ENCODE results near the gene KIF26B.
"Not testable (repeated sequence)": the region's sequence is repeated elsewhere in the genome, so short reads cannot be mapped to it uniquely, and the experiment has no call there.

The KIF26B gene

DNA sequence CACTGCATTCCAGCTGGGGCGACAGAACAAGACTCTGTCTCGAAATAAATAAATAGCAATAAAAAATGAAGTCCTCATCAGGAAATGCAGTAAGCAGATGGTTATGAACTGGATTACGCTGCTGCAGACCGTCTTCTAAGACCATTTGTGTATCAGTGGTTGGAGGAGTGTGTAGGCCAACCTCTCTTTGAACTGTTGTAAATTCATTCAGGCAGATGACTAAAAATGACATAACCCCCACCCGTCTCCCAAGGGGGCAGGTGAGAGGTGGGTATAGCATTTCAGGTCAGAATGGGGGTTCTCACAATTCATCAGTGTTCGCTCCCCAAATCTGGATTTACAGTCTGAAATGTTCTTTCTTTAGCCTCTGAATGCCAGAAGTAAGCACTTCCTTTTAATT lies 177.3 kb downstream of the KIF26B start:
- no peaks in the 10 kb centered on the region for H3K27me3 ChIP-seq (ENCODE audit: insufficient read depth, insufficient read length)

DNA sequence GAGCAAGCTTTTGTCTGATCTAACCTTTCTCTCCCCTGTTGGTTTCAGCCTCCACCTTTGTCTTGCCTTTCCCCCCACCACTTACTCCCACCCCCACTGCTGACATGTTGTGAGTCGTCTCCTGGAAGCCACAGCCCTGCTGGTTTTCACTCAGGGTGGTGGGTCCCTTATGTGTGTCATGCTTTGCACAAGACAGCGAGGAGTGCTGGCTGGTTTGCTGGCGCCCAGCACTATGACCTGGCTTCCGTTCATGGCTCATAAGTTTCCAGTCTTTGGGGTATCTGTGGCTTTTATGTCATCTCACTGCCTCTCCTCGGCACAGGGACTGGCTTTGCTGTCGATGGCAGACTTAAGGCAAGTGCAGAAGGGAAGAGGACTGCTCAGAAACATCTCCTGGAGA lies 177.7 kb downstream of the KIF26B start:
- no peak for TF ChIP-seq YY1 (IDR thresholded peaks at IDR 0.05; ENCODE audit: insufficient read depth, insufficient read length)
- no peaks in the 10 kb centered on the region for H3K27me3 ChIP-seq (ENCODE audit: insufficient read depth, insufficient read length)
- no peak overlapping the region for H3K4me3 ChIP-seq (ENCODE audit: insufficient read length, low read depth)
- no peak overlapping the region for H3K9ac ChIP-seq (ENCODE audit: insufficient read length, low read depth)
- H3K4me1 ChIP-seq (ENCODE audit: insufficient read depth, insufficient read length): no peaks in the 10 kb centered on the region
- no peak for DNase-seq (ENCODE audit: low read depth, low spot score)
- no peaks in the 10 kb centered on the region for H3K36me3 ChIP-seq (ENCODE audit: insufficient read depth, insufficient read length, low read length)
- no peaks in the 10 kb centered on the region for H3K9me3 ChIP-seq (ENCODE audit: insufficient read depth, low read length)

More for the DNA sequence above, 177.3 kb downstream of the KIF26B start:
- no peak for DNase-seq (ENCODE audit: low read depth, low spot score)
- no peak for TF ChIP-seq SUZ12 (IDR thresholded peaks at IDR 0.05; ENCODE audit: extremely low read depth, insufficient read depth, insufficient read length)
- no peak for TF ChIP-seq YY1 (IDR thresholded peaks at IDR 0.05; ENCODE audit: insufficient read depth, insufficient read length)
- no peak for TF ChIP-seq ZNF274 (IDR thresholded peaks at IDR 0.05; ENCODE audit: low read depth, low read length)
- Histone ChIP-seq H3K9ac (ENCODE audit: insufficient read length, low read depth) (no peak overlapping the region), H3K4me3 (ENCODE audit: insufficient read length, low read depth) (no peak overlapping the region), H3K9me3 (ENCODE audit: insufficient read depth, low read length) (no peaks in the 10 kb centered on the region), H3K4me1 (ENCODE audit: insufficient read depth, insufficient read length) (no peaks in the 10 kb centered on the region), H3K36me3 (ENCODE audit: insufficient read depth, insufficient read length, low read length) (no peaks in the 10 kb centered on the region)

DNA sequence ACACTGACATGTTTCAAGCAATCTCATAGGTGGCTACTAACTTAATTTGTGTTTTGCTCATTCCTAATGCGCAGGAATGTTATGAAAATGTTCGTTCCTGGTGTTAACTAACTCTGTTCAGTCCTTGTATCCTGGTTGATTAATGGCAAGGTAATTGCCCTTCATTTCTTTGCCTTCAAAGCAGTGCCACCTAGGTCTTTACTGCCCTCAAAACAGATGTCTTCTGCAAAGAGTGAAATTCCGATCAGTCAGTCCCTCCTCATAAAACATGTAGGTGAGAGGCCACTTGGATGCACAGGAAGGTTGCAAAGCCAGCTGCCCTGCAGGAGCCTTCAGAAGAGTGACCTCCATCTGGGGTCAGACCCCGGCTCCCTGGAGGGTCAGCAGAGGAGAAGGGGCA lies 179.4 kb downstream of the KIF26B start:
- Histone ChIP-seq H3K9ac (ENCODE audit: insufficient read length, low read depth) (no peak overlapping the region), H3K9me3 (ENCODE audit: insufficient read depth, low read length) (no peaks in the 10 kb centered on the region)

DNA sequence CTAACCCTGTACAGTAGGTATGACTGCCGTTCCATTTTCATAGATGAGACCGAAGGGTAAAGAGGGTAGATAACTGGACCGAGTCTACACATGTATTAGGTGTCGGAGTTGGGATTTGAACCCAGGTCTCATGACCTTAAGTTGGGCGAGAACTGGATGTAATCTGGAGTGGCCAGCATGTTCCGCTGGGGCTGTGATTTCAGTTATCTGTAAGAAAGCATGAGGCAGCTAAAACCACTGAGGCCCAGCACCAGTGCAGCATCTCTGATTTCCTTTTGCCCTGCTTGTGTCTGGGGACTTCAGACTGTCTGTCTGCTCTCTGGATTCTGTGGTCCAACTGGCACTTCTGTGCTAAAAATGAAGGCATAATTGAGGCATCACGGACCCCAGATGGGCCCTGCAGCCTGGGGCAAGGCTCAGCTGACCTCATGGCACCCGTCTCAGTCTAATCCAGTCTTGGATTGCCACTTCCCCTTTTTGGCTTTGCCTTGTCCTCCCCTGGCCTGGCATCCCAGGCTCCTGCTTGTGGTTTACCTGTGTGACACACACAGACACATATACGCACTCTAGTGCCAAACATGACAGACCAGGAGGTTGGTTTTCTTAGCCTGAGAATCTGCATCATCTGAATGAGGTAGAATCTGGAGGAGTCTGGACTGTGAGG lies 180.2 kb downstream of the KIF26B start:
- no peak for DNase-seq (ENCODE audit: low read depth, low spot score)
- Histone ChIP-seq H3K27me3 (ENCODE audit: insufficient read depth, insufficient read length) (no peaks in the 10 kb centered on the region), H3K36me3 (ENCODE audit: insufficient read depth, insufficient read length, low read length) (no peaks in the 10 kb centered on the region), H3K4me3 (ENCODE audit: insufficient read length, low read depth) (no peak overlapping the region), H3K9ac (ENCODE audit: insufficient read length, low read depth) (no peak overlapping the region), H3K9me3 (ENCODE audit: insufficient read depth, low read length) (no peaks in the 10 kb centered on the region), H3K4me1 (ENCODE audit: insufficient read depth, insufficient read length) (no peaks in the 10 kb centered on the region)
- TF ChIP-seq ZNF274 (IDR thresholded peaks at IDR 0.05; ENCODE audit: low read depth, low read length) (no peak), SUZ12 (IDR thresholded peaks at IDR 0.05; ENCODE audit: extremely low read depth, insufficient read depth, insufficient read length) (no peak), YY1 (IDR thresholded peaks at IDR 0.05; ENCODE audit: insufficient read depth, insufficient read length) (no peak)

More for the DNA sequence above, 179.4 kb downstream of the KIF26B start:
- no peak for DNase-seq (ENCODE audit: low read depth, low spot score)
- Histone ChIP-seq H3K4me1 (ENCODE audit: insufficient read depth, insufficient read length) (no peaks in the 10 kb centered on the region), H3K27me3 (ENCODE audit: insufficient read depth, insufficient read length) (no peaks in the 10 kb centered on the region), H3K36me3 (ENCODE audit: insufficient read depth, insufficient read length, low read length) (no peaks in the 10 kb centered on the region), H3K4me3 (ENCODE audit: insufficient read length, low read depth) (no peak overlapping the region)
- TF ChIP-seq SUZ12 (IDR thresholded peaks at IDR 0.05; ENCODE audit: extremely low read depth, insufficient read depth, insufficient read length): no peak
- no peak for TF ChIP-seq YY1 (IDR thresholded peaks at IDR 0.05; ENCODE audit: insufficient read depth, insufficient read length)
- TF ChIP-seq ZNF274 (IDR thresholded peaks at IDR 0.05; ENCODE audit: low read depth, low read length): no peak

DNA sequence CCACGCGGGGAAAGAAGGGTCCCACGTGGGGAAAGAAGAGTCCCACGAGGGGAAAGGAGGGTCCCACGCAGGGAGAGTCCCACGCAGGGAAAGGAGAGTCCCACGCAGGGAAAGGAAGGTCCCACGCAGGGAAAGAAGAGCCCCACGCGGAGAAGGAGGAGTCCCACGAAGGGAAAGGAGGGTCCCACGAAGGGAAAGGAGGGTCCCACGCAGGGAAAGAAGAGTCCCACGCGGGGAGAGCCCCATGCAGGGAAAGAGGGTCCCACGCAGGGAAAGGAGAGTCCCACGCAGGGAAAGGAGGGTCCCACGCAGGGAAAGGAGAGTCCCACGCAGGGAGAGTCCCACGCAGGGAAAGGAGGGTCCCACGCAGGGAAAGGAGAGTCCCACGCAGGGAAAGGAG lies 180.9 kb downstream of the KIF26B start:
- H3K9me3 ChIP-seq (ENCODE audit: insufficient read depth, low read length); H3K9ac ChIP-seq (ENCODE audit: insufficient read length, low read depth); H3K27me3 ChIP-seq (ENCODE audit: insufficient read depth, insufficient read length); H3K36me3 ChIP-seq (ENCODE audit: insufficient read depth, insufficient read length, low read length); H3K4me3 ChIP-seq (ENCODE audit: insufficient read length, low read depth); DNase-seq (ENCODE audit: low read depth, low spot score); H3K4me1 ChIP-seq (ENCODE audit: insufficient read depth, insufficient read length): not testable (repeated sequence)

DNA sequence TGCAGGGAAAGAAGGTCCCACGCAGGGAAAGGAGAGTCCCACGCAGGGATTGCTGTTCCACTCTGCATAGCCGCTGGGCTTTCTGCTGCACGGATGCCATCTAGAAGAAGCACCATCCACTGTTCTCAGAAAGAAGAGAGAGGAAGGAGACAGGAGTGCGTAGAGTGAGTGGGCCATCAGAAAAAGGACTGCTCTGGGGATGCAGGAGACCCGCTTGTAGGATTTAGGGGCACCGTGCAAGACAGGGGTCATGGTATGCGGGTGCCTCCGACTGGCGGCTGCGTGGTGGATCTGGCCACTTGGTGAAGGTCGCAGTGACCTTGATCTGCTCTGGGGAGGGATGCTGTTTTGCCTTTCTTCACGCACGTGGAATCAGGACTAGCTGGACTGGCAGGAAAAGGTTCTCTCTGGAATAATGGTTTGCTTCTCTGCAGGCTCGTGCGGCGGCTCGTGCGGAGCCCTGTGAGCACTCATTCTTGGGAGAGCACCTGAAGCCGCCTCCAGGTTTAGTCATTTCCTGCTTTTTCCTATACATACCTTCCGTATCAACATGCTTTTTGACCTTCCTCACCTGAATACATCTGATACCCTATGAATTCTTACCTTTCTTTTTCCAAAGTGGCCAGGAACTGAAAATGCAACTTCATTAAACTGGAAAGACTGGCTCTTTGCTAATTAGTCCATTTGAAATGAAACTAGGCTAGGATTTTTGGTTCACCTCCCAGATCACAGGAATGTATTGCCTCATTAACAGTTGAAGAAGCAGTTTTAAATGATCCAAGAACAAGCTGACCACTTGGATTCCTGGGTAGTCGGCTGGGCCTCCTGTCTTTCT lies 181.6 kb downstream of the KIF26B start:
- Histone ChIP-seq H3K9ac (ENCODE audit: insufficient read length, low read depth) (no peak overlapping the region), H3K4me1 (ENCODE audit: insufficient read depth, insufficient read length) (no peaks in the 10 kb centered on the region), H3K9me3 (ENCODE audit: insufficient read depth, low read length) (no peaks in the 10 kb centered on the region), H3K27me3 (ENCODE audit: insufficient read depth, insufficient read length) (no peaks in the 10 kb centered on the region), H3K36me3 (ENCODE audit: insufficient read depth, insufficient read length, low read length) (no peaks in the 10 kb centered on the region), H3K4me3 (ENCODE audit: insufficient read length, low read depth) (no peak overlapping the region)
- DNase-seq (ENCODE audit: low read depth, low spot score): no peak
- TF ChIP-seq ZNF274 (IDR thresholded peaks at IDR 0.05; ENCODE audit: low read depth, low read length) (no peak), SUZ12 (IDR thresholded peaks at IDR 0.05; ENCODE audit: extremely low read depth, insufficient read depth, insufficient read length) (no peak), YY1 (IDR thresholded peaks at IDR 0.05; ENCODE audit: insufficient read depth, insufficient read length) (no peak)

DNA sequence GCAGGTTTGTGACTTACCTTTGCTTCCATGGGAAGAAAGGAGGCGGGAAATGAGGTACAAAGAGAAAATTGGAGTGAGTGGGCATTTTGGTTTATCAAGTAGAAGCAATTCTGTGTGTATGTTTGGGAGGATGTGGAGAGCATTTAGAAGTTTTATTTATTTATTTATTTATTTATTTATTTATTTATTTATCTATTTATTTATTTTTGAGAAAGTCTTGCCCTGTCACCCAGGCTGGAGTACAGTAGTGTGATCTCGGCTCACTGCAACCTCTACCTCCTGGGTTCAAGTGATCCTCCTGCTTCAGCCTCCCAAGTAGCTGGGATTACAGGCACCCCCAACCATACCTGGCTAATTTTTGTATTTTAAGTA lies 182.2 kb downstream of the KIF26B start:
- H3K9me3 ChIP-seq (ENCODE audit: insufficient read depth, low read length); H3K4me1 ChIP-seq (ENCODE audit: insufficient read depth, insufficient read length); DNase-seq (ENCODE audit: low read depth, low spot score); H3K9ac ChIP-seq (ENCODE audit: insufficient read length, low read depth); H3K36me3 ChIP-seq (ENCODE audit: insufficient read depth, insufficient read length, low read length); H3K4me3 ChIP-seq (ENCODE audit: insufficient read length, low read depth); H3K27me3 ChIP-seq (ENCODE audit: insufficient read depth, insufficient read length): not testable (repeated sequence)

Measured in NT2/D1 (cell line).